ENCODE data around the gene HNRNPR. TPM values are rescaled to one million over a fixed set of nuclear protein-coding genes. Genes with fewer than 3 reads are reported as not detected.
"Not testable (repeated sequence)": the region's sequence is repeated elsewhere in the genome, so short reads cannot be mapped to it uniquely, and the experiment has no call there.

HNRNPR gene
- polyA plus RNA-seq, 6 donors from 2014 or later: 187 to 238 (median 208) TPM

- Mint-ChIP-seq H3K27ac (no peak overlapping the region), H3K9me3 (peaks cover 0 to 1% (median 0%) of the 10 kb centered on the region in 7 donors), H3K4me1 (peaks cover 4 to 6% (median 4%) of the 10 kb centered on the region in 3 donors), H3K4me3 (no peak overlapping the region), H3K36me3 (no peaks in the 10 kb centered on the region), H3K27me3 (no peaks in the 10 kb centered on the region)
- DNase-seq (no peak), ATAC-seq (ENCODE audit: low read depth in 2 of 2) (no peak)
Observed at GRCh38 chr1:23376890-23377811, 33.1 kb upstream of the HNRNPR start.

- ATAC-seq (ENCODE audit: low read depth in 2 of 2); DNase-seq; H3K27me3 Mint-ChIP-seq; H3K9me3 Mint-ChIP-seq; H3K36me3 Mint-ChIP-seq: not testable (repeated sequence)
- H3K4me1 Mint-ChIP-seq: peaks cover 8 to 20% (median 13%) of the 10 kb centered on the region in 3 donors
- H3K27ac Mint-ChIP-seq: peak overlapping the region in 1 of 6 donors; percentile 5
- peak overlapping the region in 1 of 8 donors; percentile 44 for H3K4me3 Mint-ChIP-seq
Observed at GRCh38 chr1:23374079-23374735, 30.1 kb upstream of the HNRNPR start.

- H3K36me3 Mint-ChIP-seq: no peaks in the 10 kb centered on the region
- no peaks in the 10 kb centered on the region for H3K27me3 Mint-ChIP-seq
- no peak overlapping the region for H3K27ac Mint-ChIP-seq
- H3K9me3 Mint-ChIP-seq: peaks cover 0 to 1% (median 0%) of the 10 kb centered on the region in 7 donors
- DNase-seq: no peak
- peaks cover 20 to 33% (median 20%) of the 10 kb centered on the region in 3 donors for H3K4me1 Mint-ChIP-seq
- ATAC-seq (ENCODE audit: low read depth in 2 of 2): no peak
- H3K4me3 Mint-ChIP-seq: peak overlapping the region in 1 of 8 donors; percentile 43
Observed at GRCh38 chr1:23371987-23372880, 28.1 kb upstream of the HNRNPR start.

GRCh38 chr1:23370709-23371584 is 26.9 kb upstream of the HNRNPR start:
- H3K4me3 Mint-ChIP-seq: peak overlapping the region in 4 of 8 donors; percentile 29 to 99 (median 98)
- no peak for ATAC-seq (ENCODE audit: low read depth in 2 of 2)
- peaks cover 0 to 3% (median 0%) of the 10 kb centered on the region in 7 donors for H3K9me3 Mint-ChIP-seq
- no peak overlapping the region for H3K27ac Mint-ChIP-seq
- H3K27me3 Mint-ChIP-seq: no peaks in the 10 kb centered on the region
- no peaks in the 10 kb centered on the region for H3K36me3 Mint-ChIP-seq
- DNase-seq: no peak
- peaks cover 23 to 42% (median 27%) of the 10 kb centered on the region in 3 donors for H3K4me1 Mint-ChIP-seq

GRCh38 chr1:23370330-23370708 is 26.2 kb upstream of the HNRNPR start:
- H3K4me1 Mint-ChIP-seq: peaks cover 23 to 42% (median 27%) of the 10 kb centered on the region in 3 donors
- ATAC-seq (ENCODE audit: low read depth in 2 of 2) (no peak), DNase-seq (no peak)
- peaks cover 0 to 4% (median 0%) of the 10 kb centered on the region in 7 donors for H3K9me3 Mint-ChIP-seq
- peak overlapping the region in 1 of 6 donors; percentile 92 for H3K27ac Mint-ChIP-seq
- H3K27me3 Mint-ChIP-seq: no peaks in the 10 kb centered on the region
- peak overlapping the region; percentile 68 to 99 (median 99) for H3K4me3 Mint-ChIP-seq
- no peaks in the 10 kb centered on the region for H3K36me3 Mint-ChIP-seq

- DNase-seq: peak; percentile 12
- peaks cover 23 to 42% (median 27%) of the 10 kb centered on the region in 3 donors for H3K4me1 Mint-ChIP-seq
- ATAC-seq (ENCODE audit: low read depth in 2 of 2): no peak
Observed at GRCh38 chr1:23369335-23370013, 25.4 kb upstream of the HNRNPR start, which contains the start of gene ZNF436. Gene ZNF436 (minus strand): TSS chr1:23369836. CDS start chr1:23368005, 1,831 bp downstream.

GRCh38 chr1:23368562-23369334 is 24.7 kb upstream of the HNRNPR start:
- H3K27me3 Mint-ChIP-seq: no peaks in the 10 kb centered on the region
- ATAC-seq (ENCODE audit: low read depth in 2 of 2) (peak; percentile 78), DNase-seq (peak; percentile 89)
- peaks cover 0 to 4% (median 0%) of the 10 kb centered on the region in 7 donors for H3K9me3 Mint-ChIP-seq
- peak overlapping the region; percentile 91 to 99 (median 98) for H3K27ac Mint-ChIP-seq
- H3K36me3 Mint-ChIP-seq: no peaks in the 10 kb centered on the region
- peaks cover 23 to 42% (median 27%) of the 10 kb centered on the region in 3 donors for H3K4me1 Mint-ChIP-seq
- peak overlapping the region; percentile 95 to 99 (median 99) for H3K4me3 Mint-ChIP-seq

More at GRCh38 chr1:23369335-23370013, 25.4 kb upstream of the HNRNPR start, which contains the start of gene ZNF436:
- Mint-ChIP-seq H3K4me3 (peak within 1 kb of the TSS; percentile 95 to 99 (median 99)), H3K27me3 (no peaks in the 10 kb centered on the region), H3K27ac (peak within 1 kb of the TSS; percentile 91 to 99 (median 98)), H3K36me3 (no peaks in the 10 kb centered on the region), H3K9me3 (peaks cover 0 to 3% (median 0%) of the 10 kb centered on the region in 7 donors)

GRCh38 chr1:23367791-23368561 is 23.9 kb upstream of the HNRNPR start:
- no peaks in the 10 kb centered on the region for H3K27me3 Mint-ChIP-seq
- peaks cover 23 to 42% (median 28%) of the 10 kb centered on the region in 3 donors for H3K4me1 Mint-ChIP-seq
- DNase-seq (peak; percentile 96), ATAC-seq (ENCODE audit: low read depth in 2 of 2) (peak; percentile 87 to 88)
- peaks cover 2 to 3% of the 10 kb centered on the region in 2 donors for H3K36me3 Mint-ChIP-seq
- H3K9me3 Mint-ChIP-seq: peaks cover 0 to 11% (median 6%) of the 10 kb centered on the region in 7 donors
- H3K4me3 Mint-ChIP-seq: peak overlapping the region; percentile 95 to 99 (median 99)
- H3K27ac Mint-ChIP-seq: peak overlapping the region; percentile 91 to 99 (median 98)

GRCh38 chr1:23367451-23367790 is 23.3 kb upstream of the HNRNPR start:
- peak overlapping the region in 5 of 6 donors; percentile 45 to 99 (median 91) for H3K27ac Mint-ChIP-seq
- no peak for ATAC-seq (ENCODE audit: low read depth in 2 of 2)
- H3K9me3 Mint-ChIP-seq: peaks cover 0 to 16% (median 12%) of the 10 kb centered on the region in 7 donors
- H3K27me3 Mint-ChIP-seq: no peaks in the 10 kb centered on the region
- peak overlapping the region; percentile 95 to 99 (median 99) for H3K4me3 Mint-ChIP-seq
- H3K36me3 Mint-ChIP-seq: peaks cover 7 to 9% of the 10 kb centered on the region in 2 donors
- no peak for DNase-seq
- peaks cover 23 to 42% (median 30%) of the 10 kb centered on the region in 3 donors for H3K4me1 Mint-ChIP-seq

GRCh38 chr1:23366598-23366997 is 22.5 kb upstream of the HNRNPR start:
- no peak for DNase-seq
- Mint-ChIP-seq H3K4me1 (peaks cover 21 to 42% (median 30%) of the 10 kb centered on the region in 3 donors), H3K27me3 (no peaks in the 10 kb centered on the region), H3K27ac (no peak overlapping the region), H3K36me3 (peaks cover 14 to 15% of the 10 kb centered on the region in 2 donors), H3K4me3 (peak overlapping the region in 6 of 8 donors; percentile 19 to 99 (median 98)), H3K9me3 (peaks cover 0 to 25% (median 20%) of the 10 kb centered on the region in 7 donors)
- no peak for ATAC-seq (ENCODE audit: low read depth in 2 of 2)

Data from naive B cell (primary cell).